Activated CD8-positive, alpha-beta memory T cell treated with anti-CD3 and anti-CD28 coated beads, Interleukin-2, amount 10 ng/mL, durations not matched to agents 7 days and 5 days (primary cell): ENCODE results near the gene MORN5. TPM values are rescaled to one million over a fixed set of nuclear protein-coding genes. Genes with fewer than 3 reads are reported as not detected.

Experiments
- ATAC-seq: fragments of 150-1000 bp; cut with Tn5 transposase; one replicate; pipeline ENCODE4 v1.10.0; 2021; ENCODE audit warnings: moderate library complexity
- CTCF ChIA-PET: fragments of 350-600 bp; sonication (Branson Sonifier 250); formaldehyde crosslinking; loops from one replicate; lab custom pipeline; 2021; ENCODE audit warnings: antibody characterized with exemption; lab: Charles Lee
- DNase-seq: peaks from one replicate; pipeline ENCODE4 v3.0.0-alpha.2; 2020
- H3K27ac Mint-ChIP-seq: one replicate; pipeline ENCODE4 v1.8.0; 2021; ENCODE audit warnings: mild to moderate bottlenecking, mixed read lengths
- H3K27me3 Mint-ChIP-seq: one replicate; pipeline ENCODE4 v1.8.0; 2021; ENCODE audit warnings: mixed read lengths
- H3K36me3 Mint-ChIP-seq: one replicate; pipeline ENCODE4 v1.8.0; 2021; ENCODE audit warnings: mild to moderate bottlenecking, mixed read lengths
- H3K4me1 Mint-ChIP-seq: one replicate; pipeline ENCODE4 v1.8.0; 2021; ENCODE audit warnings: mixed read lengths
- H3K4me3 Mint-ChIP-seq: one replicate; pipeline ENCODE4 v1.8.0; 2021; ENCODE audit warnings: mild to moderate bottlenecking, moderate library complexity, mixed read lengths
- H3K9me3 Mint-ChIP-seq: one replicate; pipeline ENCODE4 v1.8.0; 2022; ENCODE audit warnings: low read depth, mixed read lengths
- total RNA-seq, 2 experiments: library from RNA; stranded (reverse); gene quantifications; one replicate each; pipeline ENCODE4 v1.2.3, GENCODE V29; 2021

The MORN5 gene
- total RNA-seq, 2 experiments from 2014 or later = not detected

DNA sequence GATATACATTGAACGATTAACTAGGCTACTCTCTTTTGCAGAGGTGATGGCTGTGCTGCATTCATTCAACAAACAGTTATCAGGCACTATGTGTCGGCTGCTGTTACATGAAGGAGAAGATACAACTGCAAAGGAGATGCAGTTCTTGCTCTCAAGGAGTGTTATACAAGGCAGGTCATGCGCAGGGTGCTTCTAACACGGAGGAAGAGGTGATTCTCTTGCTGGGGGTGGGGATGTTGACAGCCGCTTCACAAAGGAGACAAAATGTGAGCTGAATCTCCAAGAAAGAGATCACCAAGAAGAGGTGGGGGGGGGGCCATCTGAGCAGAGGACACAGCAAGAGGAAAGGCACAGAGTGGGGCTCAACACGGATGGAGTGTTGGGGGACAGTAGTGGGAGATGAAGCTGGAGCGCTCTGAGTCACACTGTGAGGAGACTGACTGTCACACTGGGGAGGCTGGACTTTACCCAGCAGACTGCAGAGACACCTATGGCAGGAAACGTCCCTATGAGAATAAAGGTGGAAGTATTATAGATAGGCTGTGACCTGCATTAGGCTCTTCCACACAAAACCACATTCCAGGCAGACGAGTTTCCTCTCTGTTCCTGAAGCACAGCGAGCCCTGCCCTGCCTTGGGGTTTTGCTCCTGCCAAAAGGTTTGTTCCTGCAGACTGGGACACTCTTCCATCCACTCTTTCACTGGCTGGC lies 21.0 kb upstream of the MORN5 start:
- Mint-ChIP-seq H3K27ac (no peak overlapping the region), H3K4me3 (no peak overlapping the region), H3K36me3 (peaks cover 5% of the 10 kb centered on the region), H3K27me3 (peaks cover 4% of the 10 kb centered on the region), H3K9me3 (no peaks in the 10 kb centered on the region), H3K4me1 (peaks cover 11% of the 10 kb centered on the region)
- ATAC-seq (no peak), DNase-seq (peak; percentile 19)
- CTCF ChIA-PET = no interaction called here

DNA sequence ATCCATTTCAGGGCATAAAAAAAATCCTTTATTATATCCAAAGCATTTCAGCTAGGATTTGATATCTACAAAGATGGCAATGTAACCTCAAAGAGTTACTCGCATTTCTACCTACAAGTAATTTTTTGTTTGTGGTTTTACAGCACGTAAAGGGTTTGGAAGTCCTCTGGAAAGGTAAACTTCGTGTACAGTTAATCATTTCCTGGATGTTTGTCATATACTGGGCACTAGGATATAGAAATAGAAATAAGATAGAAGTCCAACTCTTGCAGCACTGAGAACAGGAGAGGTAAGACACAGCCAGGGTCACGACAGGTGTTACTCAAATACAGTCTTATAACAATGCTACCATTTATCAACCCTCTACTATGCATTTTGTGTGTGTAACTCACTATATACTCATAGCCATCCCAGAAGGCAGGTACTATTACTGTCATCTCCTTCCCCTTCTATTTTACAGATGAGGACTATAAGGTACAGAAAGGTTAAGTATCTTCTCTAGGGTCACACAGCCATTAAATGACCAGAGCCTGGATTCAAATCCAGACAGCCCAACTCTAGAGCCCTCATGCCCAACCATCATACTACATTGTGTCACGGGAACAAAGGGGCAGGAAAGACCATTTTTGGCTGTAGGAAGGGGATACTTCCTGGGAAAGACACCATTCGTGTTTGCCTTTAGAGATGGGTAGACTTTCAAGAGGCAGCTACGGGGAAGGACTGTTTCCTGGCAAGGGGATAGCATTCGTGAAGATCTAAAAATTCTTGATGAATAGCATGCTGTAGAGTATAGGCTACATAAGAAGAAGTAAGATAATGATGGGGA lies 19.1 kb upstream of the MORN5 start:
- peaks cover 11% of the 10 kb centered on the region for H3K4me1 Mint-ChIP-seq
- ATAC-seq (no peak), DNase-seq (no peak)
- H3K36me3 Mint-ChIP-seq = peaks cover 11% of the 10 kb centered on the region
- H3K9me3 Mint-ChIP-seq = no peaks in the 10 kb centered on the region
- H3K4me3 Mint-ChIP-seq = no peak overlapping the region
- CTCF ChIA-PET = no interaction called here
- peaks cover 4% of the 10 kb centered on the region for H3K27me3 Mint-ChIP-seq
- H3K27ac Mint-ChIP-seq = no peak overlapping the region

DNA sequence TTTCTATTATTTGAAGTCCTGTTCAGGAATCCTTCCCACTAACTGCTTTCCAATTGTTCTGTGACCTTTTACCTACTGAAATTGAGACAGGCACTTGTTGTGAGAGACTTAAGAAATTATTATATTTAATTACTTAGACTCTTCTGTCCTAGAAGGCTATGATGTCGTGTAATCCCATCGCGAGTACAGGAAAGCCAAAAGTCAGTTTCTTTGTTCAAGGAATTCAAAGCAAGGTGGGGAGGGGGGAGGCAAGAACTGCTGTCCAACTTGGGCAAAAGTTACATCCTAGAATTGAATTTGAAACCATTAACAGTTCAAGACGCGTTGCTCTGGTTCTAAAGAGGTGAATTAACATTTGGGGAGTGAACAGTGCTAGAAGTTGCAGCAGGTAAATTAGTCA lies 18.0 kb upstream of the MORN5 start:
- no peak for DNase-seq
- no peaks in the 10 kb centered on the region for H3K9me3 Mint-ChIP-seq
- peaks cover 11% of the 10 kb centered on the region for H3K4me1 Mint-ChIP-seq
- peaks cover 11% of the 10 kb centered on the region for H3K36me3 Mint-ChIP-seq
- no peak overlapping the region for H3K4me3 Mint-ChIP-seq
- peaks cover 4% of the 10 kb centered on the region for H3K27me3 Mint-ChIP-seq
- H3K27ac Mint-ChIP-seq = no peak overlapping the region
- CTCF ChIA-PET = interaction anchor here (2.3 kb wide), 1 partner anchor 17 kb away, joined by 10 read pairs; no protein-coding TSS in a partner anchor
- ATAC-seq = no peak

DNA sequence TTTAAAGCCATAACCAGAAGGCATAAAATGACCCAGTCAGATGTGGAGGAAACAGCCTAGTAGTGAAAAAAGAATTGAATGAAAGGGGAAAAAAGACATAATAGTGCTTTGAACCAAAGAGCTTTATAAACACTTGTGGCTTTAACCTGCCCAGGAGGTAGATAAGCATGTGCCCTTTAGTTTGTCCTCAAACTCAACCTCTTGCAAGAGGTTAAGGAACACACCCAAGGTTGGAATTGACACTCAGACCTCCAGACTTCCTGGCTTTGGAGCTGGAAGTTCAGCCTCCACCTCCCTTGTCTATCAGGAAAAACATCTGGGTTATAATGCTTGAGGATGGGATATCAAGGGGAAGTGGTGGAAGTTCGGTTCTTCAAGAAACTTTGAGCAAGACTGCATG lies 16.4 kb upstream of the MORN5 start:
- H3K27ac Mint-ChIP-seq = no peak overlapping the region
- no peak for DNase-seq
- no peak for ATAC-seq
- no peaks in the 10 kb centered on the region for H3K27me3 Mint-ChIP-seq
- CTCF ChIA-PET = interaction anchor here (0.9 to 2.4 kb wide), 5 partner anchors 14 to 207 kb away, joined by 3 to 10 read pairs (median 5); no protein-coding TSS in a partner anchor
- H3K4me1 Mint-ChIP-seq = peaks cover 11% of the 10 kb centered on the region
- peaks cover 20% of the 10 kb centered on the region for H3K36me3 Mint-ChIP-seq
- H3K9me3 Mint-ChIP-seq = no peaks in the 10 kb centered on the region
- H3K4me3 Mint-ChIP-seq = no peak overlapping the region

DNA sequence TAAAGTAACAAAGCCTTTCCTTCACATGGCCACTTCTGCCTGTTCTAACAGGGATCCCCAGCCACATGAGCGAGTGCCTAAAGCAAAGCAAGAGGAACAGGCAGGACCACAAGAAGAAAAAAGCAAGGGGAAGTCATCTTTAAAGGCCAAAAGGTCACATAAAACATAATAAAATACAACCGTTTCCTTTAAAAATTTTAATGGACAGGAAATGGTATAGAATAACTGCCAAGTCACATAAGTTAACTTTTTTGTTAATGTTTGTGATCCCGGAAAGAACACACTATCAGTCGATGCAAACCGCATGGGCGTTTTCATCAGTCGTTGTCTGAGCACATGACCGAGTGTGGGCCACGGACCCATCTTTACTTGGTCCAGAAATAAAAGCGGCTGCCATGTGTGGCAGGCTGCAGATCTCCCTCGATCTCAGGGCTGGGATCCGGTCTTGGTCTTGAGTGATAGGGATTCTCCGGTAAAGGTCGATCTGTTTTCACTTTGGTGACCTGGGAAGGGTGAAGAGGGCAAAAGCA lies 15.8 kb upstream of the MORN5 start:
- Mint-ChIP-seq H3K36me3 (peaks cover 22% of the 10 kb centered on the region), H3K4me1 (peaks cover 11% of the 10 kb centered on the region), H3K27me3 (no peaks in the 10 kb centered on the region), H3K4me3 (no peak overlapping the region), H3K27ac (no peak overlapping the region), H3K9me3 (no peaks in the 10 kb centered on the region)
- DNase-seq = no peak
- ATAC-seq = no peak
- CTCF ChIA-PET = interaction anchor here (0.5 to 2.4 kb wide), 5 partner anchors 10 to 207 kb away, joined by 3 to 10 read pairs (median 3); no protein-coding TSS in a partner anchor

DNA sequence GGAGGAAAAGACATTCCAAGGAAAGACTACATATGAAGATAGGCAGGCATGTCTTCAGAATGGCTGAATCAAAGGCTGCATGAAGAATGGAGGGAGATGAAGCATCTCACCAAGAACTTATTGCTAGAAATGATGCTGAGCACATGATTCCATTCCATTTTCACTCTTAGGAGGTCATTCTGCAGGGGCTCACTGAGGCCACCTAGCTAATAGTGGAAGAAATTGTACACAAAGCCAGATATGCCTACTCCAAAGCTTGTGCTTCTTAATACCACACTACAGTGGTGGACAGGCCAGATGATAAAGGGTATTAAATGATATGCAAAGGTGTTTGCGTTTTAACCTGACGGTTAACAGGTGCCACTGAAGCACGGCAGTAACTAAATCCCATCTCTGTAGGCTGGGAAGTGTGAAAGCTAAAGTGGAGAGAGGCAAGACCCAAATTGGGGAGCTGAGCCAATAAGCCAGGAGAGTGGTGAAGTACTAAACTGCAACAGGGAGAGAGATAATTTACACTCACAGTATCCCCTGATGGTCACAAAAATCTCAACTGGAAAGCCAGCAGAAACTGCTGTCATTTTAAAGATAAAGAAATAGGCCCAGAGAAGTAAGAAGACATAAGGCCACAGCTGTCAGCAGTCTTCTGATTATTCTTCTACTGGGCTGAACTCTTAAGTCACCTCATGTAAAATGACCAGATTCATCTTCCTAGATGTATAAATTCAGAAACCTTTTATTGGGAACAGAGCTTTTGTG lies 14.7 kb upstream of the MORN5 start:
- H3K27me3 Mint-ChIP-seq = no peaks in the 10 kb centered on the region
- CTCF ChIA-PET = interaction anchor here (0.5 to 3.5 kb wide), 7 partner anchors 11 to 206 kb away, joined by 3 to 35 read pairs (median 3); no protein-coding TSS in a partner anchor
- peaks cover 11% of the 10 kb centered on the region for H3K4me1 Mint-ChIP-seq
- no peak for ATAC-seq
- H3K36me3 Mint-ChIP-seq = peaks cover 22% of the 10 kb centered on the region
- no peak overlapping the region for H3K4me3 Mint-ChIP-seq
- no peaks in the 10 kb centered on the region for H3K9me3 Mint-ChIP-seq
- DNase-seq = no peak
- H3K27ac Mint-ChIP-seq = no peak overlapping the region

DNA sequence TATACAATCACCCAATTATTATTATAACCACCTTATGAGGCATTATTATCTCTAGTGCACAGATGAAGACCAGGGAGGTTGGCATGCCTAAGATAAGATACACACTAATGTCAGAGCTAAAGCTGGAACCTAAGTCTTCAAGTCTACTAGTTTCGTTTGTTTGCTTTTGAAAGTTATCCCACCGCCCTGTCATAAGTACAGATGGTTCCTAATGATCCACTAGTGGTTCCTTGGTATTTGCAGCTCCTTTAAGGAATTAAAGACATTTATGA lies 14.2 kb upstream of the MORN5 start:
- Mint-ChIP-seq H3K4me1 (peaks cover 11% of the 10 kb centered on the region), H3K4me3 (no peak overlapping the region), H3K27me3 (no peaks in the 10 kb centered on the region), H3K36me3 (peaks cover 23% of the 10 kb centered on the region), H3K9me3 (no peaks in the 10 kb centered on the region), H3K27ac (no peak overlapping the region)
- no peak for ATAC-seq
- CTCF ChIA-PET = interaction anchor here (1.1 to 3.5 kb wide), 4 partner anchors 21 to 205 kb away, joined by 3 to 35 read pairs (median 8); no protein-coding TSS in a partner anchor
- no peak for DNase-seq

DNA sequence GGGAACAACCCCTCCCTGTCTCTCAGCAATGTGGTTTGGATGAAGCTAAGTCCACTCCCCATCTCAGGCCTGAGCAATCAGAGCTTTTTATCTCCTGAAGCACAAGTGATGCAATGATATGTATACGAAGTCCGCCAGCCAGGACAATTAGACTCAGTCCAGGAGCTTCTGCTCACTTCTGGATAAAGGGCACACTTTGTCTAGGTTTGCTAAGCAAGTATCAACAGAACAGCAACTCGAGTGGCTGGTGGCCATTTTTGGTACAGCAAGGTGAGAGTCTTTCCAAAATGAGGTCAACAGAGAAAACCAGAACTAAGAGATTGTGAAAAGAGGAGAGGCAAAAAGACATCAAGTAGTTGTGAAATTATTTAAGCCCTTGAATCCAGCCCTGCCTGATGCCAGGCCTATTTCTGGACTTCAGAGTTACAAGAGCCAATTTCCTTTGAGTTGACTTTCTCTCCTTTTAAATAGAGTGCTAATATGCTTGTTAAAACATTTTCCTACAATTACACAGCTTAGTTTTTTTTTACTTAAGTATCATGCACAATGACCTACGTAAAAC lies 8.4 kb upstream of the MORN5 start:
- CTCF ChIA-PET = interaction anchor here (0.6 to 1.5 kb wide), 4 partner anchors 15 to 928 kb away, joined by 3 to 5 read pairs (median 4); no protein-coding TSS in a partner anchor

DNA sequence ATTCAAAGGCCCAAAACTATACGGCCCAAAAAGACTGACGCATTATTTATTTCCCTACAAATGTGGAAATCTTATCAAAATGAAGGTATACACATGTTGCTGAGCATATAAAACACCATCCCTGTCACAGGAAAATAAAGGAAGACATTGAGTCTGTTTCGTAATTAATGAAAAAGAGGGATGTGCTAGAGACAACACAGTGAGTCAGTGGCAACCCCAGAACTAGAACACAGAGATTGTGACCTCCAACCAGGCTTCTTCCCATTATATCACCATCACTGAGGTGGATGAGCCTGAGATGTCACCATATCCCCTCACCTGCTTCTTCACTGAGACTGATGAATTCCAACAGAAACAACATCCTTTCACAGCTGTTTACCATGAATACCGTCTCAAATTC lies 3.9 kb upstream of the MORN5 start:
- CTCF ChIA-PET = interaction anchor here (1.0 kb wide), 1 partner anchor 195 kb away, joined by 3 read pairs; no protein-coding TSS in a partner anchor
- Mint-ChIP-seq H3K36me3 (peaks cover 10% of the 10 kb centered on the region), H3K9me3 (no peaks in the 10 kb centered on the region), H3K27ac (no peak overlapping the region), H3K4me3 (no peak overlapping the region), H3K27me3 (peaks cover 4% of the 10 kb centered on the region), H3K4me1 (peaks cover 29% of the 10 kb centered on the region)
- DNase-seq = no peak
- ATAC-seq = no peak

More for the DNA sequence above, 8.4 kb upstream of the MORN5 start:
- H3K27ac Mint-ChIP-seq = no peak overlapping the region
- ATAC-seq = no peak
- H3K36me3 Mint-ChIP-seq = peaks cover 18% of the 10 kb centered on the region
- H3K9me3 Mint-ChIP-seq = no peaks in the 10 kb centered on the region
- no peak for DNase-seq
- H3K4me1 Mint-ChIP-seq = peaks cover 5% of the 10 kb centered on the region
- H3K27me3 Mint-ChIP-seq = no peaks in the 10 kb centered on the region
- no peak overlapping the region for H3K4me3 Mint-ChIP-seq

DNA sequence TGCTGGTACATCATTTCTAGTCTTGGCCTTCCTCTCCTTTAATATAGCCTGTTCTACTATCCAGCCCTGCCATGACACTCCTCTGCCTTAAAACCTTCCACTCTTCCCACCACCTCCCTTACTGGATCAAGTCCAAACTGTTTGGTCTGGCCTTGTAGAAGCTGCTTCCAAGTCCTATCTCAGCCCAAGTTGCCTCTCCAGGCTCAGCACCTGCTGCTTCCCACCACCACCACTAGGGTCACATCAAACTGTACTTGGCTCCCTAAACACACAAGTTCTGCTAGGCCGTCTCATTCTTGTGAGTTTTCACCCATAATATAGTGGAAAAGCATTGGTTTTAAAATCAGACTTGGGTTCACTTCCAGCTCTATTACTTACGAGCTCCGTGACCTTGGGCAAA lies 1.5 kb upstream of the MORN5 start:
- Mint-ChIP-seq H3K27me3 (peaks cover 18% of the 10 kb centered on the region), H3K9me3 (peaks cover 2% of the 10 kb centered on the region), H3K4me3 (no peak overlapping the region), H3K4me1 (peaks cover 29% of the 10 kb centered on the region), H3K36me3 (peaks cover 5% of the 10 kb centered on the region), H3K27ac (peak overlapping the region; percentile 44)
- DNase-seq (no peak), ATAC-seq (no peak)
- CTCF ChIA-PET = interaction anchor here (1.1 to 2.7 kb wide), 3 partner anchors 35 to 150 kb away, joined by 3 to 8 read pairs (median 3); no protein-coding TSS in a partner anchor

DNA sequence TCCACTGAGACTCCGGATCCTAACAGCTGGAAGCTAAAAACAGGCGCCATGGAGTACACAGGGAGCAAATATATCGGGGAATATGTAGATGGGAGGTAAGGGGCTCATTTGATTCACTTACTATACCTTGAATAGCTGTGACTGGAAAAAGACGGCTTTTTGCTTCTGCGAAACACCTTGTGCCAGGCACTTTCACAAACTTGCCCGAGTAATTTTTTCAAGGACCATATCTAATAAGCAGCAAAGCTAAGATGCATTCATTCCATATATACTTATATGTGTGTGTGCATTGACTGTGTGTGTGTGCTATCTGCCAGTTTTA lies 178 bp downstream of the MORN5 start:
- Mint-ChIP-seq H3K27ac (peak overlapping the region; percentile 92), H3K36me3 (peaks cover 5% of the 10 kb centered on the region), H3K27me3 (peaks cover 32% of the 10 kb centered on the region), H3K4me1 (peaks cover 29% of the 10 kb centered on the region), H3K9me3 (peaks cover 2% of the 10 kb centered on the region), H3K4me3 (peak overlapping the region; percentile 90)
- DNase-seq (no peak), ATAC-seq (no peak)
- CTCF ChIA-PET = interaction anchor here (0.9 to 2.7 kb wide), 7 partner anchors 35 to 191 kb away, joined by 3 to 8 read pairs (median 5); partner anchors contain the start of genes MRRF and RBM18

DNA sequence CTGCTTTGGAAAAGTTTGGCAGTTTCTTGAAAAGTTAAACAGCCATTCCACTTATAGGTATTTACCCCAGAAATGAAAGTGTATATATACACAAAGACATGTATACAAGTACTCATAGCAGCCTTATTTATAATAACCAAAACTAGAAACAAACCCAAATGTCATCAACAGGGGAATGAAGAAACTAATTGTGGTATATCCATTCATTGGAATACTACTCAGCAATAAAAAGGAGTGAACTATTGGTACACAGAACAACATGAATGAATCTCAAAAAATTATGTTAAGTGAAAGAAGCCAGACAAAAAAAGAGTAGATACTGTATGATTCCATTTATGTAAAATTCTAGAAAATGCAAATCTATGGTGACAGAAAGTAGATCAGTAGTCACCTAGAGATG lies 2.7 kb downstream of the MORN5 start:
- H3K4me1 Mint-ChIP-seq = peaks cover 16% of the 10 kb centered on the region
- H3K4me3 Mint-ChIP-seq = no peak overlapping the region
- H3K27ac Mint-ChIP-seq = no peak overlapping the region
- DNase-seq = no peak
- no peak for ATAC-seq
- peaks cover 2% of the 10 kb centered on the region for H3K9me3 Mint-ChIP-seq
- H3K27me3 Mint-ChIP-seq = peaks cover 42% of the 10 kb centered on the region
- peaks cover 1% of the 10 kb centered on the region for H3K36me3 Mint-ChIP-seq
- CTCF ChIA-PET = no interaction called here
